ENCODE data around the gene PDE4A.
"Not testable (repeated sequence)": the region's sequence is repeated elsewhere in the genome, so short reads cannot be mapped to it uniquely, and the experiment has no call there.

The PDE4A gene

DNA sequence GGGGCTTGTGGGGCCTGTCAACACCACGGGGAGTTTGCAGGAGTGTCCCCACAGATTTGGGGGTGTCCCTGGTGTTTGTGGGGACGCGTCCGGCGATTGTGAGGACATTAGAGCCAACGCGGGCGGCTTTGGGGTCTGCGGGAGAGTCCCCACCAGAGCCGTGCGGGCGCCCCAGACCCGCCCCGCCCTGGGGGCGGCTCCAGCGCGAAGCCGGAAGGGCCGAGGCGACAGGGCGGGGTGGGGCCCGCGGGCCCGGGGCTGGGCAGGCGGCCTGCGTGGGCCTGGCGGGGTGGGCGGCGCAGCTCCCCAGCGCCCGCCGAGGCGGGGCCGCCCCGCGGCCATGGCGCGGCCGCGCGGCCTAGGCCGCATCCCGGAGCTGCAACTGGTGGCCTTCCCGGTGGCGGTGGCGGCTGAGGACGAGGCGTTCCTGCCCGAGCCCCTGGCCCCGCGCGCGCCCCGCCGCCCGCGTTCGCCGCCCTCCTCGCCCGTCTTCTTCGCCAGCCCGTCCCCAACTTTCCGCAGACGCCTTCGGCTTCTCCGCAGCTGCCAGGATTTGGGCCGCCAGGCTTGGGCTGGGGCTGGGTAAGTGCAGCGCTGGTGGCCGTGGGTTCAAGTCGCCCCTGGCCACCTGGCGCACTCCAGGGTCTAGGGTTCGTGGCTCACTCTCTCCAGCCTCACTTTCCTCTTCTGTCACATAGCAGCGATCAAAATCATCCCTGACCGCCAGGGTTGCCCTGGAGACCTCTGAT, 10.3 kb downstream of the PDE4A start:
- no peak for DNase-seq

DNA sequence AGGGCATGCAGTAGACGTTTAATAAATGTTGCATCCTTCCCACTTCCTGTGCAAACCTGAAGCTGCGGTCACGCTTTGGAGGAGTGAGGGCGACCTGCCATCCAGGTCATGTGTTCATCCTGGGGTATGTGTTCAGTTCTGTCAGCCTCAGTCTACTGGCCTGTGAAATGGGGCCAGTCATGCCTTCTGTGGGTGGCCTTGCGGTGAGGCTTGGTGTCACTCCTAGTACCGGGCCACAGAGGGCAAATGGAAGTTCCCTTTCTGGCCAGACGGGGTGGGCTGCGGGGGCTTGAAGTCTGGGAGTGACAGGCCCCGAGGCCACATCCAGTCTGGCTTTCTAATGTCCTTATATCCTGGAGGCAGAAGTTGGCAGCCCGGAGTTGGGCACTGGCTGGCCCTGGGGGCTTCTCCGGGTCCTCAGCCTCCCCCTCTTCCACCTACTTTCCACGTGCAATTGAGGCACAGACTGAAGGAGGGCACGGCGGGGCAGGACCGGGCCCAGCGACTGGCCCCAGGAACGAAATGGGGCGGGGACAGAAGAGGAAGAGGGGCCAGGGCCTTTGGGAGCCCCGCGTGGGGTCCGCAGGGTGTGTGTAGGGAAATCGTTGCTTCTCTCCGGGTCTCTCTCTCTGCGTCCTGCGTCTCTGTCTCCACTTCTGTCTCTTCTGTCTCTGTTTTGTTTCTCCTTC, 11.1 kb downstream of the PDE4A start:
- DNase-seq = peak; percentile 65

DNA sequence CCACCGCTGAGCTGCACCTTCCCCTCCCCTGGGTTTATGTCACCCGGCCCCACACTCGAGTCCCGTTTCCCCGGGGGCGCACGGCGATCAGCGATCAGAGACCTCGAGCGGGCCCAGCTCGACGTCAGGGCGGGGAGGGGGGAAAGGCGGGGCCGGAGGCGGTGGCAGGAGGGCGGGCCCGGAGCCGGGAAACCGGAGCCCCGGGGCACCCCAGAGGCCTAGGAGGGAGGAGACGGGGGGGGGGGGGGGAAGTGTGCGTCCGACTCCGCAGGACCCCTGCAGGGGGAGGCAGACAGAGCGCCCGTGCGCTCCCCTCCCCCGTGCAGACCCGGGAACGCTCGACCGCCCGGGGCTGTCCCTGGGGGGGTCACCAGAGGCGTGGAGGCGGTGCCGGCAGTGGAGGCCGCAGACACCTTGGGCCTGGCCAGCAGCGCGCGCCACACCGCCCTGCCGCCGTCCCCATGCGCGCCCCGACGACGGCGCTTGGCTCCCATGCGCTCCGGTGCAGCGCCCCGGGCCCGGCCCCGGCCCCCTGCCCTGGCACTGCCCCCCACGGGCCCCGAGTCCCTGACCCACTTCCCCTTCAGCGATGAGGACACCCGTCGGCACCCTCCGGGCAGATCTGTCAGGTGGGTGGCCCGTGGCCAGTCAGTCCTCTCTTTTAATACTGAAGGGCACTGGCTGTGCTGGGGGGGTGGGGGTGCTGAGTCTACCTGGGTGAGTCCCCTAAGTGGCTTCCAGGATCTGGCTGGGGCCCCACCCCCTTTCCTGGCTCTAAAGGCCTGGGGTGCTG, 11.8 kb downstream of the PDE4A start:
- DNase-seq = no peak

- DNase-seq = no peak
These were observed 12.4 kb downstream of the PDE4A start for GRCh38 chr19:10432736-10433130.

DNA sequence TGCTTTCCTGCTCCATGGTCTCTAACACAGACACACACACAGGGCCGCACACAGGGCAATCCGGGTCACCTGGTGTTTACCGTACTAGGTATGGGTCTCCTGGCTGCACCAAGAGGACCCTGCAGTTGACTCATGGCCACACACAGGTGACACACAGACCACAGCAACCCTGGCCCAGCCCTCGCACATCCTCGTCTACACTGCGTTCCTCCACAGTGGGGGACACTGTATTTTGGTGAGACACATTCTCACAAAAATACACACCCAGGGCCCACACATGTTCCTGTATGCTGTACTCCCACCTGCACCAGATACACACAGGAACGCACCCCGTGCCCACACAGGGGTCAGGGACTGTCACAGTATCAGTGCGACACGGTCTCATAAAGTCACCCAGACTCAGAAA, 12.8 kb downstream of the PDE4A start:
- DNase-seq = no peak

DNA sequence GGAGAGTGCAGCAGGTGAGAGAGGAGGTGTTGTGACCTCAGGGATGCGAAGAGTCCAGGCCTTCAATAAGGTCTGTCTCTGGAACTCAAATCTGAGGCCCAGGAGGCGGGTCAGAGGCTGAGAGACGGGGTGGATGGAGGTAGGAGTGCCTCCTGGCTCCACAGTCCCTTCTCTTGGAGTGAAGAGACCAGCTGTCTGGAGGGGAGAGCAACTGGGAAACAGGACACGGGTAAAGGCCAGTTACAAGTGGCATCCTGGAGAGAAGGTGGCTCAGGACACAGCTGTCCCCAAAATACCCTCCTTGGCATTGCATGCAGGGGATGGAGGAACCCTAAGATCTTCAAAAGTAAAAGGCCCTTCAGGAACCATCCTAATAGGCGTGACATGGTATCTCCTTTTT, 19.2 kb downstream of the PDE4A start:
- no peak for DNase-seq

DNA sequence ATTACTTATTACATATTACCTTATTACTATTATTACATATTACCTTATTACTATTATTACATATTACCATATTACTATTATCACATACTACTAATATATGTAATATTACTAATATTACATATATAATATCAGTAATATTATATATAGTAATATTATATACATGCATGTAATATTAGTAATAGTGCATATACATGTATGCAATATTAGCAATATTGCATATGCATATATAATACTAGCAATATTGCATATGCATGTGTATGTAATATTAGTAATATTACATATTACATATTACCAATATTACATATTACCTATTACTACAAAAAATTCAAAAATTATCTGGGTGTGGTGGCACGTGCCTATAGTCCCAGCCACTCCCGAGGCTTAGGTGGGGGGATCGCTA, 22.4 kb downstream of the PDE4A start:
- DNase-seq = no peak

DNA sequence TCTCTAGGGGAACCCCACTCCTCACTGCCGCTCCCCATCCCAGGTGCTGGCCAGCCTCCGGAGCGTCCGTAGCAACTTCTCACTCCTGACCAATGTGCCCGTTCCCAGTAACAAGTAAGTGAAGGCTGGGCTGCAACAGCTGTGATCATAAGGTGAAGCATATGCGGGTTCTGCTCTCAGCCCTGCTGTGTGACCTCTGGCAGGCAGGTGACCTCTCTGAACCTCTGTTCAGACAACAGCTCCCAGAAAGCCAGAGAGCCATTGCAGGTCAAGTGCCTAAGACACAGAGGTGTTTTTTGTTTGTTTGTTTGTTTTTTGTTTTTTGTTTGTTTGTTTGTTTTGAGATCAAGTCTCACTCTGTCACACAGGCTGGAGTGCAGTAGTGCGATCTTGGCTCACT, 28.7 kb downstream of the PDE4A start:
- DNase-seq = no peak

DNA sequence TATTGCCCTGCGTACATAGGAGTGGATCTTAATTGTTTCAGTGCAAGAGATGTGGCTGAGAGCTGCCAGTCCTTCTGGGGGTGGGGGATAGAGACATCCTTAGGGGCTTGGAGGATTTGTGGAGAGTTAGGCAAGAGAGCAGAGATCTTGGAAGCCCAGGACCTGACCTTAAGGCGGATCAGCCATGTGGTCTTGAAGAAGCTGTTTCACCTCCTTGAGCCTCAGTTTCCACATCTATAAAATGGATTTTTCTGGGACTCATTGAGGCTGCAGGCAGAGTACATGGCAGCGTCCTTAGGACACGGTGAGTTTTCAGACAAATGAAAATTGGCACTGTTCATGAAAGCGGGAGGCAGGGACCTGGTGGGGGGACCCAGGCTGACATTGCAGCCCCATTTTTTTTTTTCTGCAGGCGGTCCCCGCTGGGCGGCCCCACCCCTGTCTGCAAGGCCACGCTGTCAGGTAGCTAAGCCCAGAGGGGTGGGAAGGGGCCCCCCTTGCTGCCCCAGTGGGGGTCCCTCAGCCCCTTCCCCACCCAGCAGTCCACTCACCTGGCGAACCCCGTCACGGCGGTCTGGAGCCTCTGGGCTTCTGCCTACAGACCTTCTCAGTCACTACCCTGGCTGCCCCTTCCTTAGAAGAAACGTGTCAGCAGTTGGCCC, 30.0 kb downstream of the PDE4A start:
- no peak for DNase-seq

- peak; percentile 39 for DNase-seq
These were observed 30.7 kb downstream of the PDE4A start for GRCh38 chr19:10450853-10451609.

DNA sequence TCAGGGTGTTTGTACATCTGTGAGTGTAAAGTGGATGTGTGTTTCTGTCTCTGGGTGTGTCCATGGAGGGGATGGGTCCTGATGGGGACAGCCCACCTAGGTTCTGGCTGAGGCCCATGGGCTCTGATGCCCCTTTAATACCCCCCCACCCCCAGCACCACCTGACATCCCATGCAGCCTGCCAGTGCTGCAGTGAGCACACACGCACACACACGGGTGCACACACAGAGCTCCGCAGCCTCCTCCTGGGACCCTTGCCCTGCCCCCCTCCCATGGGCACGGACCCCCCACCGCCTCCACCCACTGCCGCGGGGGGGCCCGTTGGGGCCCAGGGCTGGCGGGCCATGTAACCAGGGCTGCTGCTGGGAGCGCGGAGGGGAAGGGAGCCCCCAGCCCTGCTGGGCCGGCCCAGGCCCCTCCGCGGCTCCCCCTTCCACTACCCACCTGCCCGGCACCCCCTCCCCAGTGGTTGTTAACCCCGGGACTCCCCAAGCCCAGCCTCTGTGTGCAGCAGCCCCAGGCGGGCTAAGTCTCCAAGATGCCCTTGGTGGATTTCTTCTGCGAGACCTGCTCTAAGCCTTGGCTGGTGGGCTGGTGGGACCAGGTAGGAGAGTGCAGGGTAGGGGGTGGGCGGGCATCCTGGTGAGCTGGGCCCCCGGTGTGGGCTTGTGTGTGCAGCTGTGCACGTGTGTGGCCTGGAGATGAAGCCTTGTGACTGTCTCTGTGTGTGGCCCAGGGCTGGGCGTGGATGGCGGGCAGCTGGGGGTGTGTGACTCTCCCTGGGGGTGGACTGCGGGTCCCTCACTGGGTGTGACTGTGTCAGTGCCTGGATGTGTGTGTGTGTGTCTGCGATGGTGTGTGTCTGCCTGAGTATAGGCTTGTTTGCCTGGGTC, 32.6 kb downstream of the PDE4A start:
- no peak for DNase-seq

GRCh38 chr19:10453852-10454251, 33.5 kb downstream of the PDE4A start:
- no peak for DNase-seq

DNA sequence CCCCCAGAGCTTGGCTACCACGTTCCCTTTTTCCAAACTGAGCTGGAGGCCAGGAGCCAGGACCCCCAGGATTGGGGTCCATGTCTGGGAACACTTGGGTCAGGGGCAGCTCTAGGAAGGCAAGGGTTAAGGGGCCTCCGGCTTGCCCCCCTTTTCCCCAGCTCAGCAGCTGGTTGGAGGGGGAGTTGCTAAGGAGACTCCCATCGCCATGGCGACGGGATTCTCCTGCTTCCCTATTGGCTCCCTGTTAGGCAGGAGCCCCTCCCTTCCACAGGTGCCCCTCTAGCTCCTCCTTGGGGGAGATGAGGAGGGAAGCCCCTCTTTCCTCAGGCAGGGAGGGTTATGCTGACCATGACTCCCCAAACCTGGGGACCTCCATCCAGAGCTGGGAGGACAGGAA, 33.9 kb downstream of the PDE4A start:
- DNase-seq = no peak

GRCh38 chr19:10458733-10459132, 38.4 kb downstream of the PDE4A start:
- DNase-seq = not testable (repeated sequence)

DNA sequence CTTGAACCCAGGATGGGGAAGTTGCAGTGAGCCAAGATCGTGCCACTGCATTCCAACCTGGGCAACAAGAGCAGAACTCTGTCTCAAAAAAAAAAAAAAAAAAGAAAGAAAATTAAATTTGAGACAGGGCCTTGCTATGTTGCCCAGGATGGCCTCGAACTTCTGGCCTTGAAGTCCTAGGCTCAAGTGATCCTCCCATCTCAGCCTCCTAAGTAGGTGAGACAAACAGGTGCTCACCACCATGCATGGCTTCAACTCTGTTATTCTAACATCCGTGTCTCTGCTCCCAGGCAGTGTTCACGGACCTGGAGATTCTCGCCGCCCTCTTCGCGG, 40.3 kb downstream of the PDE4A start:
- no peak for DNase-seq

DNA sequence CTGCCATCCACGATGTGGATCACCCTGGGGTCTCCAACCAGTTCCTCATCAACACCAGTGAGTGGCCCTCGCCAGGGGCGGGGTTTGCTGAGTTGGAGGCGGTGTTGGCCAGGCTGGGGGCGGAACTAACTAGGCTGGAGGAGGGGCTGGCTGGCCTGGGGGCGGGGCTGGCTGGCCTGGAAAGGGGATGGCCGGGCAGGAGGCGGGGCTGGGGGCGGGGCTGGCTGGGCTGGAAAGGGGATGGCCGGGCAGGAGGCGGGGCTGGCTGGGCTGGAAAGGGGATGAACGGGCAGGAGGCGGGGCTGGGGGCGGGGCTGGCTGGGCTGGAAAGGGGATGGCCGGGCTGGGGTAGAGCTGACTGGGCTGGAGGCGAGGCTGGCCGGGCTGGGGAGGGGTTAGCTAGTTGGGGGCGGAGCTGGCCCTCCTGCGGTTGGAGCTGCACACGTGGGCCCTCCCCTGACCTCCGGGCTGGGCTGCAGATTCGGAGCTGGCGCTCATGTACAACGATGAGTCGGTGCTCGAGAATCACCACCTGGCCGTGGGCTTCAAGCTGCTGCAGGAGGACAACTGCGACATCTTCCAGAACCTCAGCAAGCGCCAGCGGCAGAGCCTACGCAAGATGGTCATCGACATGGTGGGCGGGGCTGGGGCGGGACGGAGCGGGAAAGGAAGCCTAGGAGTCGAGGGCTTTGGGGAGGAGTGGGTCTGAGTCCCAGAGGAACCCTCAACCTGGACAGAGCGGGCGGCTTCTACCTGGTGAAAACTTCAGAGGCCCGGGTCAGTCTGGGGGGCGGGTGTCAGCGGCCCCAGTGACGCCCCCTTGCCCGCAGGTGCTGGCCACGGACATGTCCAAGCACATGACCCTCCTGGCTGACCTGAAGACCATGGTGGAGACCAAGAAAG, 41.0 kb downstream of the PDE4A start:
- DNase-seq = peak; percentile 92

DNA sequence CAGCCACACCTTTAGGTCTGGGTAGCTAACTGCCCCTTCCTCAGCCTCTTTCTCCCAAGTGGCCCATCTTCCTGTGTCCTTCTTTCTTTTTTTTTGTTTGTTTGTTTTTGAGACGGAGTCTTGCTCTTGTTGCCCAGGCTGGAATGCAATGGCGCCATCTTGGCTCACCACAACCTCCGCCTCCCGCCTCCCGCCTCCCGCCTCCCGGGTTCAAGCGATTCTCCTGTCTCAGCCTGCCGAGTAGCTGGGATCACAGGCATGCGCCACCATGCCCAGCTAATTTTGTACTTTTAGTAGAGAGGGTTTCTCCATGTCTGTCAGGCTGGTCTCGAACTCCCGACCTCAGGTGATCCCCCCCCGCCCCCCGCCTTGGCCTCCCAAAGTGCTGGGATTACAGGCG, 41.7 kb downstream of the PDE4A start:
- not testable (repeated sequence) for DNase-seq

GRCh38 chr19:10462557-10462956, 42.2 kb downstream of the PDE4A start:
- DNase-seq = no peak

DNA sequence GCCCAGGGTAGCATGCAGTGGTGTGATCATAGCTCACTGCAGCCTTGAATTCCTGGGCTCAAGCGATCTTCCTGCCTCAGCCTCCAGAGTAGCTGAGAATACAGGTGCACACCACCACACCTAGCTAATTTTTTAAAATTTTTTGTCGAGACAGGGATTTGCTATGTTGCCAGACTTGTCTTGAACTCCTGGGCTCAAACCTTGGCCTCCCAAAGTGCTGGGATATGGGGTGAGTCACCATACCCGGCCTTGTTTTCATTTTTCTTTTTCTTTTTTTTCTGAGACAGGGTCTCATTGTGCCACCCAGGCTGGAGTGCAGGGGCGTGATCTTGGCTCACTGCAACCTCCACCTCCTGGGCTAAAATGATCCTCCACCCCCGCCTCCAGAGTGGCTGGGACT, 44.1 kb downstream of the PDE4A start:
- DNase-seq = no peak

GRCh38 chr19:10467104-10467706, 46.9 kb downstream of the PDE4A start:
- DNase-seq = no peak
